Measurements from ENCODE around the gene KIF12.

KIF12 gene

DNA sequence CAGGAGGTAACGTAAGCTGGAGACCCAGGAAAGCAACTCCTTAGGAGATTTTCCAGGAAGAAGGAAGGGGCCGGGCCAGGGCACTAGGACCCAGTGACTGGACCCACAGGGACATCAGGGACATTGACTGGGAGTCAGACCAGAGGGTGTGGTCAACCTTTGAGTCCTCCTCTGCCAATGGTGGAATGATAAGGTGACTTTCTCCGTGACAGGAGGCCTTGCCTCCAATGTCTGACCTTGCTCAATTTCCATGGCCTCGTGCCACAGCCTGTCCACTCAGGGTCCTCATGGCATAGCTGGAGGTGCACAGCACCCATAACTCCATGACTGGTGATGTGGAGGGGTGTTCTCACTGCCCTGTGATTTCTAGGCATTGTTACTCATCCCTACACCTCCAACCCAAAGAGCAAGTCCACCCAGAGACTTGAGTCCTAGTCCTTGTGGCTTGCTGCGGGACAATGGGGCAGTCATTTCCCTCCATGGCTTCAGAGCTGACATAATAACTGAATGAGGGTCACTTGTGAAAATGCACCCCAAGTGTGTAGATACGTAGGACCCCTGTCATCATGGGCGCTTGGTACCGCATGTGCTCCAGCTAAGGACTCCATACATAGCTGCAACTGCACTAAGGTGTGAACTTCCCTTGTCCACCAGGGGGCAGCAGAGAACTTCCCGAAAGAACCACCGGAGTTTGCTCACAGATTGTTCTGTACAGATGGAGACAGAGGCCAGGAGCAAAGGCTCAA is 16.9 kb downstream of the KIF12 start:
- in situ Hi-C loops (cut with HindIII; ENCODE audit: low pct_ligation_motif_present, low sequenced_read_pairs), result no loop called here
- DNase-seq, result peak; percentile 88
- Histone ChIP-seq H3K27me3 (replicated peaks) (no peaks in the 10 kb centered on the region), H3K27ac (no peak overlapping the region), H3K4me3 (ENCODE audit: low read depth, low read length) (no peak overlapping the region), H3K36me3 (replicated peaks) (no peaks in the 10 kb centered on the region)
- TF ChIP-seq, protein P1, sequence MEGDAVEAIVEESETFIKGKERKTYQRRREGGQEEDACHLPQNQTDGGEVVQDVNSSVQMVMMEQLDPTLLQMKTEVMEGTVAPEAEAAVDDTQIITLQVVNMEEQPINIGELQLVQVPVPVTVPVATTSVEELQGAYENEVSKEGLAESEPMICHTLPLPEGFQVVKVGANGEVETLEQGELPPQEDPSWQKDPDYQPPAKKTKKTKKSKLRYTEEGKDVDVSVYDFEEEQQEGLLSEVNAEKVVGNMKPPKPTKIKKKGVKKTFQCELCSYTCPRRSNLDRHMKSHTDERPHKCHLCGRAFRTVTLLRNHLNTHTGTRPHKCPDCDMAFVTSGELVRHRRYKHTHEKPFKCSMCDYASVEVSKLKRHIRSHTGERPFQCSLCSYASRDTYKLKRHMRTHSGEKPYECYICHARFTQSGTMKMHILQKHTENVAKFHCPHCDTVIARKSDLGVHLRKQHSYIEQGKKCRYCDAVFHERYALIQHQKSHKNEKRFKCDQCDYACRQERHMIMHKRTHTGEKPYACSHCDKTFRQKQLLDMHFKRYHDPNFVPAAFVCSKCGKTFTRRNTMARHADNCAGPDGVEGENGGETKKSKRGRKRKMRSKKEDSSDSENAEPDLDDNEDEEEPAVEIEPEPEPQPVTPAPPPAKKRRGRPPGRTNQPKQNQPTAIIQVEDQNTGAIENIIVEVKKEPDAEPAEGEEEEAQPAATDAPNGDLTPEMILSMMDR (IDR thresholded peaks at IDR 0.05; ENCODE audit: low read depth, low read length, missing control alignments), result peak; percentile 93

DNA sequence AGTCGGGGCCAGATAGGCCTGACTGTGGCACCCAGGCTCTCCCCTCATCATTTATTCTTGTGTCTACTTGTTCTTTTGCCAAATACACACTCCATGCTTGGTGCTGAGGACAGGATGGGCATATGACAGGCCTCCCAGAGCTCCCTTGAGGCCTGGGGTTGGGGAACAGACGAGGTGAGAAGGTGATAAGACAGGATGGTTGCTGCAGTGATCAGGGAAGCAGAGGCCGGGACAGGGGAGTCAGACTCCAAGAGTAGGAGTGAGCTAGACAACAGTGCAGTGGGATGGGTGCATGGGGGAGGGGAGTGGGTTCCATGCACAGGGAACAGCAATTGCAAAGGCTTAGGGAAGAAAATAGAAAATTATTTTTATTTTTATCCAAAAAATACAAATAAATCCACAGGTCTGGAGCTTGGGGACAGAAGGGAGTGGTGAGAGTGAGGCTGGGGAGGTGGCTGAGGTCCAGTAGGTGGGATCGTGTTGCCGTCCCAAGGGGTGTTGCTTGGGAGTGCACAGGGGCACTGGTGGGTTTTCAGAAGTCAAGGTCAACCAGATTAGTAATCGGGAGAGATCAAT is 17.6 kb downstream of the KIF12 start:
- no peak overlapping the region for H3K4me3 ChIP-seq (ENCODE audit: low read depth, low read length)
- in situ Hi-C loops (cut with HindIII; ENCODE audit: low pct_ligation_motif_present, low sequenced_read_pairs), result no loop called here
- no peak for DNase-seq
- TF ChIP-seq, protein P1 (IDR thresholded peaks at IDR 0.05; ENCODE audit: low read depth, low read length, missing control alignments), result no peak
- no peak overlapping the region for H3K27ac ChIP-seq
- H3K27me3 ChIP-seq (replicated peaks), result peaks cover 2% of the 10 kb centered on the region
- H3K36me3 ChIP-seq (replicated peaks), result no peaks in the 10 kb centered on the region

DNA sequence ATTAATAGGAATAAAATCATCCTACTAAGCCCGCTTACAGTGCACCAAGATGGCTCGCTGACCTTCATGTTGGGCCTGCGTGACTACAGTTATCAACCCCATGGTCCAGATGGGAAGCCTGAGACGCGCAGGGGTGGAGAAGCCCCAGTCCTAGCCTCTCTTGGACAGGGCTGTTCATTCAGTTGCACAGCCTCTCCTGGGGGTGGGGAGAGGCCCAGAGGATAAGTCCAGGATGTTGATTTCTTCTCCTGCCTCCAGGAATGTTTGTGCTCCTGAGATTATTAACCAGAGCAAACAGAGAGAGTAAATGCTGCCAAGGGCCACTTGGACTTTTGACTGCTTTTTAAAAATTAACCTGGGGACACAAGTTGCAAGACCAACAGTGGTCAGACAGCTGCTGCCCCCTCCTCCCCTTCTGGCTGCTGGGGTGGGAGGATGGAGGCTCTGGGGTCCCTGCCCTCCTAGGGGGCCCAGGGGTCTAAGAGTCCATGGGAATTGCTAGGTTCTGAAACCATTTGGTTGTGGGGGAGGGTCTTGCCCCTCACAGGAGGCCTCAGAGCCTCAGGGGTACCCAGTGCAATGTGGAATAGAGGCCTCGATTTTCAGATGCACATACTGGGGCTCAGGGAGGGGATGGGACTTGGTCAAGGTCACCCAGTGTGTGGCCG is 18.2 kb downstream of the KIF12 start:
- Histone ChIP-seq H3K36me3 (replicated peaks) (no peaks in the 10 kb centered on the region), H3K4me3 (ENCODE audit: low read depth, low read length) (no peak overlapping the region), H3K27me3 (replicated peaks) (peaks cover 6% of the 10 kb centered on the region), H3K27ac (no peak overlapping the region)
- TF ChIP-seq, protein P1 (IDR thresholded peaks at IDR 0.05; ENCODE audit: low read depth, low read length, missing control alignments), result no peak
- DNase-seq, result no peak
- in situ Hi-C loops (cut with HindIII; ENCODE audit: low pct_ligation_motif_present, low sequenced_read_pairs), result no loop called here

DNA sequence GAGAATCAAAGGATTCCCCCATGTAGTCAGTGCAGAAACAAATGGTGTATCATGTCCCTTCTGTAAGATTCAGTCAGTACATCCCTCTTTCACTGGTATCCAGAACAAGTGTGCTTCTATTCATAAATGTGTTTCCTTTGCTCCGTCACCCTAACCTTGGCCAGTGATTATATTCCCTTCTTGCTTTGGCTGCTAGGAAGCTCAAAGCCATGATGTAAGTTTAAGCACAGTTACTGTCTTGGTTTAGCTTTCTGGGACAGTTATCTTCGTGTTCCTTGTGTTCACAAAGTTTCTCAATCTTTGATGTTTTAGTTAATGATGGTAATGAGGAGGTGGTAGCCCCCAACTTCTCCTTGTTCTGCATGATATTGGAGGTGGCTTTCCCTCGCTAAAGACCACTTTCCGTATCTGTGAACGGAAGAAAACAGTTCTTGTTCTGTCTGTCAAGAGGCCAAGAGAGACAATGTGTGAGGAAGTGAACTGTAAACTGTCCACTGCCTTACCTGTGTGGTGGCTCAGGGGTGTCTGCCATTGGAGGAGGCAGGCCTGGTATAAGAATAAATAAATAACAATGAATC is 18.8 kb downstream of the KIF12 start:
- no peaks in the 10 kb centered on the region for H3K36me3 ChIP-seq (replicated peaks)
- in situ Hi-C loops (cut with HindIII; ENCODE audit: low pct_ligation_motif_present, low sequenced_read_pairs), result no loop called here
- DNase-seq, result no peak
- no peak overlapping the region for H3K4me3 ChIP-seq (ENCODE audit: low read depth, low read length)
- TF ChIP-seq, protein P1 (IDR thresholded peaks at IDR 0.05; ENCODE audit: low read depth, low read length, missing control alignments), result no peak
- peaks cover 8% of the 10 kb centered on the region for H3K27me3 ChIP-seq (replicated peaks)
- H3K27ac ChIP-seq, result no peak overlapping the region

DNA sequence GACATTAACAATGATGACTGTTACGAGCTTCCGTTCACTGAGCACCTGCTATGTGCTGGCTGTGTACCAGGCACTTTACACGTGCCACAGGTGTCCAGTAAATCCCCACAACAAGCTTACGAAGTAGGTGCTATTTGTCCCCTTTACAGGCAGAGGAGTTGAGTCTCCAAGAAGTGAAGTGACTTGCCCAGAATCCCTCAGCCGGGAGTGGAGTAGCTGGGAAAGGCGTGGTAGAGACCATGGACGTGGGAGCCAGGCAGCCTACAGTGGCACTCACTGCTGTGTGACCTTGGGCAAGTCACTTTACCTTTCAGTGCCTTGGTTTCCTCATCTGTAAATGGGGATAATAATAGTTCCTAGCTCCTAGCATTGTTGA is 20.3 kb downstream of the KIF12 start:
- in situ Hi-C loops (cut with HindIII; ENCODE audit: low pct_ligation_motif_present, low sequenced_read_pairs), result no loop called here
- Histone ChIP-seq H3K36me3 (replicated peaks) (no peaks in the 10 kb centered on the region), H3K4me3 (ENCODE audit: low read depth, low read length) (no peak overlapping the region), H3K27me3 (replicated peaks) (peaks cover 10% of the 10 kb centered on the region), H3K27ac (no peak overlapping the region)
- TF ChIP-seq, protein P1 (IDR thresholded peaks at IDR 0.05; ENCODE audit: low read depth, low read length, missing control alignments), result no peak
- no peak for DNase-seq

All from brain microvascular endothelial cell (primary cell).